Suppressor macrophage (primary cell): ENCODE measurements around the gene APOC1.

Source experiments
- DNase-seq, 4 experiments: peaks; one replicate each; pipeline ENCODE4 v3.0.0-alpha.2; 2020 to 2022

Gene APOC1

GRCh38 chr19:44955505-44956439 is 41.4 kb downstream of the APOC1 start:
- DNase-seq, result peak in 2 of 4 experiments; percentile 9 to 35

DNA sequence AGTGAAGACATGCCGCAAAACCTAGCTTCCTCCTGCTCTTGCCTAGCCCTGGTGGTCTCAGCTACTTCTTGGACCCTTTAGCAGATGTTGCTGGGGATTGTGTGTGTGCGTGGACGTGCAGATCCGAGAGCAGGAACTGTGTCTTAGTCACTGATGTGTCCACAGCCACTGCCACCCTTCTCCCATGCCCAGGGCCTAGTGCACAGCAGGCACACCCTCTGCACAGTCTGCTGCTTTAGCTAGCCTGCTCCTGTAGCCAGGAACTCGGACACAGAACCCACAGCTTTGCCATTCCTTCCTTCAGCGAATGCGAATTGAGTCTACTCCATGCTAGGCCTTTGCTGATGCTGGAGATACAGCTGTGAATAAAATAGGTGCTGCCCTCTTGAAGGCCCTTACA is 43.1 kb downstream of the APOC1 start:
- DNase-seq, result no peak

- DNase-seq, result no peak
These were observed 43.7 kb downstream of the APOC1 start for GRCh38 chr19:44958090-44958489.

GRCh38 chr19:44959691-44960090 is 45.3 kb downstream of the APOC1 start:
- no peak for DNase-seq

GRCh38 chr19:44960906-44961728 is 46.7 kb downstream of the APOC1 start:
- DNase-seq, result no peak

DNA sequence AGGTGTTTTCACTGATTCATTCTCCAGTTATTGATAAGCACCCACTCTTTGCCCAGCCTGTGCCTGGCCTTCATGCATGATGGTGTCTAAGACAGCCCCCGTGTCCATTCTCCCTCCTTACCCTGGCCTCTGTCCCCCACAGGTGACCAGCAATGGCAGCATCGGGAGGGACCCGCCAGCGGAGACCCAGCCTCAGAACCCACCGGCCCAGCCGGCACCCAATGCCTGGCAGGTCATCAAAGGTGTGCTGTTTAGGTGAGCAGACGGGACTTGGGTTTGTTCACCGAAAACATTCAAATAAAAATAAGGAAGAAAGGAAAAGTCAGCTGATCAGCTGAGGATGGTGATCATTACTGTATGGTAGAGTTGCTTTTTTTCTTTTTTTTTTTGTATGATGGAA is 47.4 kb downstream of the APOC1 start:
- no peak for DNase-seq

GRCh38 chr19:44968118-44968517 is 53.7 kb downstream of the APOC1 start:
- no peak for DNase-seq

DNA sequence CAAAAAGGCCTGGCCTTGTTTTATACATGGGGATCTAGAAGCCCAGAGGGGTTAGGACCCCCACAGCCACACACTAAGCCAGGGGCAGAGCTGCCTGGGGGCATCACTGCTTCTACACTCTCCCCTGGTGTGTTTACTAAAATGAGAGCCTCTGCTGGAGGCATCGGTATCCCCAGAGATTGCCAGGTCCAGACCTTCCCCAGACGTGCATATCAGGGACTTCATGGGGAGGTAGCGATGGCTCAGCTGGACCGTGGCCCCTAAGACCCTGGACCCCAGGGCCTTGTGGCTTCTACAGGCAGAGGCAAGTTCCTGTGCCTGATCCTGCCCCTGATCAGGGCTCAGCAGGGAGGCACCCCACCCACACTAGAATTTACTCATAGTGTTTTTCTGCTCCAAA is 54.3 kb downstream of the APOC1 start:
- no peak for DNase-seq
